ENCODE data around the gene GBGT1. TPM values are rescaled to one million over a fixed set of nuclear protein-coding genes. Genes with fewer than 3 reads are reported as not detected.

GBGT1 gene
- total and polyA plus RNA-seq, 4 donors = 2.8 to 28.9 (median 9.2) TPM

DNA sequence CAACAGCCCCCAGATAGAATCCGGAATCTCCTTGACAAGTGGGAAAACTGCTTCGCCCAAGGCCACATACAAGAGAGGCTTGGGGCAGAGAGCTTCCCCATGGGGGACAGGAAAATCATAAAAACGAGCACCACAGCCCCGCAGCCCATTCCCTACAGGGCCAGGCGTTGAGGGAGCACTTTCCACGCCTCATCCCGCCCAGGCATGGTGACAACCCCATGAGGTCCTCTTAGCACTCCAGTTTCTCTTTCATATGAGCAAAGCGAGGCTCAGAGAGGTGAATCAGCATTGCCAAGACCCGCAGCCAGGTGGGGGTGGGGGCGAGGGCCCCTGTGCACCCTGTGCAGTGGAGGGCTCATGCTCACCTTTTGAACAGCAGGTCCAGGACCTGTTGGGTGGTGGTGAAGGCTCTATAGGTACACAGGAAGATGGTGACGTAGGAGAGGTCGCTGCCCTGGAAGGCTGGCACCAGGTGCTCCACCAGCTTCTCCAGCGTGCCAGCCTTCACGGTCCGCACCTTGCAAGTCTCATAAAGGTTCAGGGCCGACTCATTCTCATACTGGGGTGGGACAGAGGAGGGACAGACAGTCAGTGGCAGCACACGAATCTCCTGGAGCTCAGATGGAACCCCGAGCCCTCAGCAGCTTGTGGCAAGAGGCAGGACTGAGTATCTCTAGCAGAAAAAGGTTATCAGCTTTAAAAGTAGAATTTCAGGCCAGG is 53.6 kb downstream of the GBGT1 start:
- no peak for ATAC-seq (ENCODE audit: low FRiP score)
- H3K36me3 ChIP-seq (ENCODE audit: control insufficient read depth in 1 of 2, insufficient read depth in 2 of 2, low read length in 1 of 2) = peaks cover 0 to 8% of the 10 kb centered on the region in 2 donors
- H3K27me3 ChIP-seq (ENCODE audit: control insufficient read depth in 1 of 2, insufficient read depth in 2 of 2, low read length in 1 of 2) = no peaks in the 10 kb centered on the region
- no peak overlapping the region for H3K27ac ChIP-seq (ENCODE audit: low read depth in 1 of 2, low read length in 2 of 2)
- WGBS, 2 donors = 91 to 95% methylated on average over 18 of the region's 18 CpGs
- DNase-seq = peak; percentile 35 to 52
- no peaks in the 10 kb centered on the region for H3K9me3 ChIP-seq (ENCODE audit: control insufficient read depth, low read length)
- no peak overlapping the region for H3K4me3 ChIP-seq (ENCODE audit: low read length in 2 of 2)
- intact Hi-C loops (cut with DNase I) = loop anchor here in 1 of 2 donors (10.0 kb wide), 1 partner anchor 75 kb away; the partner anchor contains the start of gene GTF3C5
- H3K4me1 ChIP-seq (ENCODE audit: control insufficient read depth in 1 of 2, insufficient read depth in 2 of 2, low read length in 2 of 2) = no peaks in the 10 kb centered on the region

DNA sequence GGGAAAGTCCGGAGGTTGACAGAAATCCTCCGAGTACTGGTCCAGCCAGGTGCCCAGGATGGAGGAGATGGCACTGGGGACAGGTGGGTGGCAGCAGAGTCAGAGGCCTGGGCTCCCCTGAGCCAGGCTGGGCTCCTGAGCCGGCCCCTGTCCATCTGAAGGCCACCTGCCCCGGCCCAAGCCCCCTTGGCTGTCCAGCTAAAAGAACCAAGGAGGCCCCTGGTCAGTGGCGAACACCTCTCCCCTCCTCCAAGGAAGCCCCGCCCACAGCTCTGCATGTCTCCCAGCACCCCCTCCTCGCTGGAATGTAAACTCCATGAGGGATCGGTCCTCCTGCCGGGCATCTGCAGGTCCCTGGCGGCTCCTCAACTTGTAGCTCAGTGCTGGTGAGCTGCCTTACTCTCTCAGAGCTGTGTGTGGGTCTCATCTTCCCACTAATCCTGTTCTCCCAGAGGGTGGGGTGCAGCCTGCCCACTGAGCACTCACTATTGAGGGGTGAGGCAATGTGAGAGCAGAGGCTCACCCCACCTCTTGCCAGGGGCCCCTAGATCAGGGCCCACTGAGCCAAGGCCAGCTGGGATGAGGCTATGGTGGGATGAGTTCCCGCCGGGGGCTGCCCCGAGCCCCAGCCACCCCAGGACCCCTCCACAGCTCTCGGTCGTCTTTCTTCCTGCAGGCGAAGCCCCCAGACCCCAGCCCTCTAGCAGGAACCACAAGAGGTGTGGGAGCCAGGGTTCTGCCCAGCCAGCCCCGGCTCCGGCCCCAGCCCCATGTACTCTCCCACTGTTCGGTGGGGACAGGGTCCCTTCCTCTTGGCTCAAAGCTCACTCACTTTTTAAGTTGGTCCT is 54.7 kb downstream of the GBGT1 start:
- Histone ChIP-seq H3K36me3 (ENCODE audit: control insufficient read depth in 1 of 2, insufficient read depth in 2 of 2, low read length in 1 of 2) (peaks cover 0 to 9% of the 10 kb centered on the region in 2 donors), H3K27me3 (ENCODE audit: control insufficient read depth in 1 of 2, insufficient read depth in 2 of 2, low read length in 1 of 2) (no peaks in the 10 kb centered on the region), H3K4me1 (ENCODE audit: control insufficient read depth in 1 of 2, insufficient read depth in 2 of 2, low read length in 2 of 2) (no peaks in the 10 kb centered on the region), H3K27ac (ENCODE audit: low read depth in 1 of 2, low read length in 2 of 2) (no peak overlapping the region), H3K4me3 (ENCODE audit: low read length in 2 of 2) (no peak overlapping the region), H3K9me3 (ENCODE audit: control insufficient read depth, low read length) (no peaks in the 10 kb centered on the region)
- DNase-seq = peak; percentile 28 to 65
- ATAC-seq (ENCODE audit: low FRiP score) = no peak
- WGBS, 2 donors = 94 to 97% methylated on average over 17 to 19 of the region's 19 CpGs
- intact Hi-C loops (cut with DNase I) = loop anchor here in 1 of 2 donors (10.0 kb wide), 1 partner anchor 74 kb away; the partner anchor contains the start of gene GTF3C5

GRCh38 chr9:133107961-133108793 is 55.5 kb downstream of the GBGT1 start:
- no peak overlapping the region for H3K27ac ChIP-seq (ENCODE audit: low read depth in 1 of 2, low read length in 2 of 2)
- H3K9me3 ChIP-seq (ENCODE audit: control insufficient read depth, low read length) = no peaks in the 10 kb centered on the region
- H3K4me1 ChIP-seq (ENCODE audit: control insufficient read depth in 1 of 2, insufficient read depth in 2 of 2, low read length in 2 of 2) = no peaks in the 10 kb centered on the region
- WGBS, 2 donors = 93% methylated on average over 18 of the region's 18 CpGs
- no peak overlapping the region for H3K4me3 ChIP-seq (ENCODE audit: low read length in 2 of 2)
- no peak for ATAC-seq (ENCODE audit: low FRiP score)
- H3K36me3 ChIP-seq (ENCODE audit: control insufficient read depth in 1 of 2, insufficient read depth in 2 of 2, low read length in 1 of 2) = peaks cover 0 to 9% of the 10 kb centered on the region in 2 donors
- peak; percentile 18 to 58 for DNase-seq
- intact Hi-C loops (cut with DNase I) = loop anchor here in 1 of 2 donors (10.0 kb wide), 1 partner anchor 73 kb away; the partner anchor contains the start of gene GTF3C5
- no peaks in the 10 kb centered on the region for H3K27me3 ChIP-seq (ENCODE audit: control insufficient read depth in 1 of 2, insufficient read depth in 2 of 2, low read length in 1 of 2)

GRCh38 chr9:133107245-133107722 is 56.4 kb downstream of the GBGT1 start:
- Histone ChIP-seq H3K9me3 (ENCODE audit: control insufficient read depth, low read length) (no peaks in the 10 kb centered on the region), H3K27ac (ENCODE audit: low read depth in 1 of 2, low read length in 2 of 2) (no peak overlapping the region), H3K36me3 (ENCODE audit: control insufficient read depth in 1 of 2, insufficient read depth in 2 of 2, low read length in 1 of 2) (peaks cover 0 to 9% of the 10 kb centered on the region in 2 donors), H3K4me3 (ENCODE audit: low read length in 2 of 2) (no peak overlapping the region), H3K27me3 (ENCODE audit: control insufficient read depth in 1 of 2, insufficient read depth in 2 of 2, low read length in 1 of 2) (no peaks in the 10 kb centered on the region), H3K4me1 (ENCODE audit: control insufficient read depth in 1 of 2, insufficient read depth in 2 of 2, low read length in 2 of 2) (no peaks in the 10 kb centered on the region)
- intact Hi-C loops (cut with DNase I) = loop anchor here in 1 of 2 donors (10.0 kb wide), 1 partner anchor 72 kb away; the partner anchor contains the start of gene GTF3C5
- peak; percentile 36 to 38 for DNase-seq
- WGBS, 2 donors = 93 to 95% methylated on average over 13 of the region's 13 CpGs
- no peak for ATAC-seq (ENCODE audit: low FRiP score)

DNA sequence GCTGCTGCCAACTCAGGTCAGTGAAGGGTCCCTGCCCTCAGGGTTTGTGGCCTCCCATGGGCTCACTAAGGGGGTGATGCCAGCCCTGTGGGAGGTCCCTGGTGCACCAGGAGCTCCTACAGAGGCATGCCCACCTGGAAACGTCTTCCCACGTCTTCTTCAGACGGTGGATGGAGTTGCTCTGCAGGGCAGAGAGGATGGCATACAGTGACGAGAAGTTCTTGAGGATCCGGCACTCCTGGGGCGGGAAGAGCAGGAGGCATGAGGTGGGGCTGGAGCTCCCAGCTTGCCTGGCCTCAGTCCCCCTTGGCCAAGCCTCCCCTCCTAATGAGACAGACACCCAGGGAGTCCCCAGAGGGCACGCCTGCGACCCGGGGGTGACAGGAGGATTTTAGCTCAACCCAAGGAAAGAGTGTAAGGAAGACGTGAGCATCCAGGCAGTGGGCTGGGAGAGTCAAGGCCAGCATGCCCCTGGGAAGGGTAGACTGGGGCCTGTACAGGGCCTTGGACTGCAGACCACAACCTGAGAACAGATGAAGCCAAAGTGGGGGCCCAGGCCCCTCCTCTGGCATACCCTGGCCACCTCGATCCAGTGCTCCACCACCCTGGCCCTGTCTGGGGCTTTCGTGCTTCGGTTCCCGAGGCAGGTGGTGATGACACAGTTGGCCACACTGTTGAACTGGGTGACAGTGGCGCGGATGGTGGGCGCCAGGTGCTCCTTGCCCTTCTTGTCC is 57.0 kb downstream of the GBGT1 start:
- H3K27me3 ChIP-seq (ENCODE audit: control insufficient read depth in 1 of 2, insufficient read depth in 2 of 2, low read length in 1 of 2) = no peaks in the 10 kb centered on the region
- H3K27ac ChIP-seq (ENCODE audit: low read depth in 1 of 2, low read length in 2 of 2) = no peak overlapping the region
- no peaks in the 10 kb centered on the region for H3K9me3 ChIP-seq (ENCODE audit: control insufficient read depth, low read length)
- H3K36me3 ChIP-seq (ENCODE audit: control insufficient read depth in 1 of 2, insufficient read depth in 2 of 2, low read length in 1 of 2) = peaks cover 0 to 9% of the 10 kb centered on the region in 2 donors
- DNase-seq (peak; percentile 40 to 63), ATAC-seq (ENCODE audit: low FRiP score) (no peak)
- H3K4me1 ChIP-seq (ENCODE audit: control insufficient read depth in 1 of 2, insufficient read depth in 2 of 2, low read length in 2 of 2) = no peaks in the 10 kb centered on the region
- intact Hi-C loops (cut with DNase I) = loop anchor here in 1 of 2 donors (10.0 kb wide), 1 partner anchor 72 kb away; the partner anchor contains the start of gene GTF3C5
- WGBS, 2 donors = 92 to 94% methylated on average over 17 of the region's 17 CpGs
- H3K4me3 ChIP-seq (ENCODE audit: low read length in 2 of 2) = no peak overlapping the region

DNA sequence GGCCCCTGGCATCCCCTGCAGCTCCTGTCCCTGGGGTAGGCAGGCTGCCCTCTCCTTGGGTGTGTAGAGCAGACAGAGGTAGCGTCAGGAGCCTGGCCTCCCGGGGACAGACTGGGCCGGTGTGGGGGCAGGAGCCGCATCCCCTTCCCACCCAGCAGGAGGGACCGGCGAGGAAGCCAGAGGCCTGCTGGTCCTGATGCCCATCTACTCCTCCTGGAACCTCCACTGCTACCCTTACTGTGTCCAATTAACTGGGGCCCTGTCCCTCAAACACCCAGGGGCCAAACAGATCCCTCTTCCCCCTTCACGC is 58.3 kb downstream of the GBGT1 start:
- DNase-seq = peak in 1 of 2 donors; percentile 70
- Histone ChIP-seq H3K27me3 (ENCODE audit: control insufficient read depth in 1 of 2, insufficient read depth in 2 of 2, low read length in 1 of 2) (no peaks in the 10 kb centered on the region), H3K4me1 (ENCODE audit: control insufficient read depth in 1 of 2, insufficient read depth in 2 of 2, low read length in 2 of 2) (no peaks in the 10 kb centered on the region), H3K36me3 (ENCODE audit: control insufficient read depth in 1 of 2, insufficient read depth in 2 of 2, low read length in 1 of 2) (peaks cover 4 to 15% of the 10 kb centered on the region in 2 donors), H3K9me3 (ENCODE audit: control insufficient read depth, low read length) (no peaks in the 10 kb centered on the region), H3K27ac (ENCODE audit: low read depth in 1 of 2, low read length in 2 of 2) (no peak overlapping the region), H3K4me3 (ENCODE audit: low read length in 2 of 2) (no peak overlapping the region)
- intact Hi-C loops (cut with DNase I) = loop anchor here in 1 of 2 donors (10.0 kb wide), 1 partner anchor 71 kb away; the partner anchor contains the start of gene GTF3C5
- ATAC-seq (ENCODE audit: low FRiP score) = no peak
- 90 to 91% methylated on average over 7 of the region's 7 CpGs for WGBS, 2 donors

- Histone ChIP-seq H3K27ac (ENCODE audit: low read depth in 1 of 2, low read length in 2 of 2) (no peak overlapping the region), H3K4me3 (ENCODE audit: low read length in 2 of 2) (no peak overlapping the region), H3K9me3 (ENCODE audit: control insufficient read depth, low read length) (no peaks in the 10 kb centered on the region), H3K36me3 (ENCODE audit: control insufficient read depth in 1 of 2, insufficient read depth in 2 of 2, low read length in 1 of 2) (peaks cover 4 to 16% of the 10 kb centered on the region in 2 donors), H3K27me3 (ENCODE audit: control insufficient read depth in 1 of 2, insufficient read depth in 2 of 2, low read length in 1 of 2) (no peaks in the 10 kb centered on the region), H3K4me1 (ENCODE audit: control insufficient read depth in 1 of 2, insufficient read depth in 2 of 2, low read length in 2 of 2) (no peaks in the 10 kb centered on the region)
- DNase-seq (peak; percentile 48 to 68), ATAC-seq (ENCODE audit: low FRiP score) (no peak)
- 86 to 88% methylated on average over 15 of the region's 15 CpGs for WGBS, 2 donors
- intact Hi-C loops (cut with DNase I) = loop anchor here in 1 of 2 donors (10.0 kb wide), 1 partner anchor 70 kb away; the partner anchor contains the start of gene GTF3C5
These were observed 58.8 kb downstream of the GBGT1 start for GRCh38 chr9:133104718-133105460.

Measured in aorta (tissue), 5 donors.